ENCODE data around the gene TFEC. TPM values are rescaled to one million over a fixed set of nuclear protein-coding genes. Genes with fewer than 3 reads are reported as not detected.

TFEC gene
- total RNA-seq, 1 donor from 2014 or later = not detected

DNA sequence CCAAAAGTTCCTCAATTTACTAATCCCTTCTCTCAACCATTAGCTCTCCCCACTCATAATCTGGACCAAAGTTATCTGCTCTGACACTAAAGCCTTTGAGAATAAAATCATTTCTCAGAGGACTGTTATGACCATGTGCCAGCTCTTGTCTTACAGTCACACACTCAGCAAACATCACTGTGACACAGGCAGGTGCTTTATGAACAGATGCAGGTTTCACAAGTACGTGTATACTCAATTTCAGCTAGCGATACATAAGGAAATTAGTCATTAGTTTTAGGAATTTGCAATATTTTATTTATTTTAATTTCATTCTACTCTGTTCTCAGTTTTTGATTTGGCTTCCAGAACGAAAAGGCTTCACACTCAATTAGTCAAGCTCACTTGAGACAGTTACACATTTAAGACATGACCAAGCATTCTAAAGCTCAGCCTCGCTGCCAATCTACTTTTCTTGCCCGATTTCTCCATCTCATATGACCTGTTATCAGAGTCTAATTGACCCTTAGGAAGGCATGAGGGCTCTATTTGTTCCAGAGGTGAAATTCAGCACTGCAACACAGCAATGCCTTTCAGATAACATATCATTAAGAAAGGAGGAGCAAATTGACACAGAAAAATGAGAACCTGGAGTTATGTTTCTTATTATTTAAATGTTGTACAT lies 76.8 kb downstream of the TFEC start:
- no peaks in the 10 kb centered on the region for H3K27me3 Mint-ChIP-seq (ENCODE audit: unreplicated experiment)
- H3K36me3 Mint-ChIP-seq (ENCODE audit: unreplicated experiment) = no peaks in the 10 kb centered on the region
- H3K4me3 Mint-ChIP-seq (ENCODE audit: unreplicated experiment) = no peak overlapping the region
- H3K9me3 Mint-ChIP-seq (ENCODE audit: unreplicated experiment) = no peaks in the 10 kb centered on the region
- no peak for DNase-seq (ENCODE audit: extremely low spot score, unreplicated experiment)
- no peak overlapping the region for H3K27ac Mint-ChIP-seq (ENCODE audit: unreplicated experiment)
- TF ChIP-seq CTCF (IDR thresholded peaks at IDR 0.05) = no peak
- H3K4me1 Mint-ChIP-seq (ENCODE audit: unreplicated experiment) = no peaks in the 10 kb centered on the region

- no peak for TF ChIP-seq CTCF (IDR thresholded peaks at IDR 0.05)
- no peaks in the 10 kb centered on the region for H3K27me3 Mint-ChIP-seq (ENCODE audit: unreplicated experiment)
- no peak overlapping the region for H3K4me3 Mint-ChIP-seq (ENCODE audit: unreplicated experiment)
- no peaks in the 10 kb centered on the region for H3K36me3 Mint-ChIP-seq (ENCODE audit: unreplicated experiment)
- H3K4me1 Mint-ChIP-seq (ENCODE audit: unreplicated experiment) = no peaks in the 10 kb centered on the region
- no peak for DNase-seq (ENCODE audit: extremely low spot score, unreplicated experiment)
- no peaks in the 10 kb centered on the region for H3K9me3 Mint-ChIP-seq (ENCODE audit: unreplicated experiment)
- no peak overlapping the region for H3K27ac Mint-ChIP-seq (ENCODE audit: unreplicated experiment)
Observed at GRCh38 chr7:115952832-115953231, 77.7 kb downstream of the TFEC start.

- no peak for TF ChIP-seq CTCF (IDR thresholded peaks at IDR 0.05)
- no peak overlapping the region for H3K4me3 Mint-ChIP-seq (ENCODE audit: unreplicated experiment)
- no peak for DNase-seq (ENCODE audit: extremely low spot score, unreplicated experiment)
- H3K27ac Mint-ChIP-seq (ENCODE audit: unreplicated experiment) = no peak overlapping the region
- no peaks in the 10 kb centered on the region for H3K9me3 Mint-ChIP-seq (ENCODE audit: unreplicated experiment)
- no peaks in the 10 kb centered on the region for H3K27me3 Mint-ChIP-seq (ENCODE audit: unreplicated experiment)
- H3K36me3 Mint-ChIP-seq (ENCODE audit: unreplicated experiment) = peaks cover 2% of the 10 kb centered on the region
- H3K4me1 Mint-ChIP-seq (ENCODE audit: unreplicated experiment) = no peaks in the 10 kb centered on the region
Observed at GRCh38 chr7:115951547-115951946, 79.0 kb downstream of the TFEC start.

DNA sequence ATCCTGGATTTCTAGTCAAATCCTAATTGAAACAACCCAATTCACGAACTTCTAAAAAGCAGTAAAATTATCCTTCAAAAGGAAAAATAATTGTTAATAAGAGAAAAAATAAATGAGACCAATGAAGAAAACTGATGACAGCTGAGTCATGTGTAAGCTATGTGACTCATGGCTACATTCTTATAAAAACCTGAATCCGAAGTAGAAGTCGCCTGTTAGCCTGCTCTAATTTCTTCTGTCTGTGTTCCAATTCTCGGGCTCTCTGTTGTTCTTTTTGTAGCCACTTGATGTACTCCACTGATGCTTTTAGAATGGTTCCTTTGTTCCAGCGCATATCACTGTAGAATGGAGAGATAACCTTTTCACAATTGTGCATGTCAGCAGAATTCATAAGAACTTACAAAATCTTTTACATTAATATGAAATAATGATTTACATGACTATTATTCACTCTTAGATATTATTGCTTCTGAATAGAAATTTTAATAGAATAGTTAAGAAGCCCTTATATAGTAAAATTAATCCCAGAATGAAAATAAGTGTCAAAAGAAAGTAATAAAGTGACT lies 88.8 kb downstream of the TFEC start:
- H3K4me3 Mint-ChIP-seq (ENCODE audit: unreplicated experiment) = no peak overlapping the region
- DNase-seq (ENCODE audit: extremely low spot score, unreplicated experiment) = no peak
- H3K36me3 Mint-ChIP-seq (ENCODE audit: unreplicated experiment) = no peaks in the 10 kb centered on the region
- peaks cover 4% of the 10 kb centered on the region for H3K4me1 Mint-ChIP-seq (ENCODE audit: unreplicated experiment)
- no peaks in the 10 kb centered on the region for H3K9me3 Mint-ChIP-seq (ENCODE audit: unreplicated experiment)
- TF ChIP-seq CTCF (IDR thresholded peaks at IDR 0.05) = no peak
- H3K27me3 Mint-ChIP-seq (ENCODE audit: unreplicated experiment) = no peaks in the 10 kb centered on the region
- no peak overlapping the region for H3K27ac Mint-ChIP-seq (ENCODE audit: unreplicated experiment)

DNA sequence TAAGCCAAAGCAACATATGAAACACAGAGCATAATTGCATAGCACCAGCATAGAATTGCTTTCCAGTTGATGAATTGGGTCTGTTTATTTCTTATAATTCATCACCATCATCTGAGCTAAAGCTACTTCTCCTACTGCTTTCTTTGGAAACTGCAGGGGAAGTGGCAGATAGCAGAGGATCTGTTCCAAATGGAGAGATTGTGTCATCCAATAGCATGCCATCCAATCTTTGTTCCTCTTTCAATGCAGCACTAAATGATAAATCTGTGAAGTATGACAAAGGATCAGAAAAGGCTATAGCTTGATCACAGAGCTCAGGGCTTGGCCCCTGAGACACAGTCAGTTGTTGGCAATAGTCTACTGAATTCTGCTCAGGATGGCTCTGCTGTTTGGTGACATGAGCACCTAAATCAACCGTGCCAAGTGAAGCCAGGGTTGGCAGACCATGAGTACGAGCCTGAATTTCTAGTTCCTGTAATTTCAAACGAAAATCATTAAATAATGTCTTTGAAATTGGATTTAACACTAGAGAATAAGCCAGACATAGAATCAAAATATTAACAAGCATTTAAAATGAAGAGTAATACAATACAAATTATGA lies 90.0 kb downstream of the TFEC start:
- Mint-ChIP-seq H3K4me3 (ENCODE audit: unreplicated experiment) (no peak overlapping the region), H3K36me3 (ENCODE audit: unreplicated experiment) (no peaks in the 10 kb centered on the region), H3K4me1 (ENCODE audit: unreplicated experiment) (peaks cover 4% of the 10 kb centered on the region), H3K9me3 (ENCODE audit: unreplicated experiment) (no peaks in the 10 kb centered on the region), H3K27ac (ENCODE audit: unreplicated experiment) (no peak overlapping the region), H3K27me3 (ENCODE audit: unreplicated experiment) (no peaks in the 10 kb centered on the region)
- TF ChIP-seq CTCF (IDR thresholded peaks at IDR 0.05) = no peak
- DNase-seq (ENCODE audit: extremely low spot score, unreplicated experiment) = no peak

Measured in osteocyte (in vitro differentiated cells).